Activated CD8-positive, alpha-beta memory T cell treated with anti-CD3 and anti-CD28 coated beads for 4 hours (primary cell): ENCODE data around the gene DDX31.

Experiments used
- DNase-seq, 2 donors: peaks; one replicate each; pipeline ENCODE4 v3.0.0-alpha.2; 2020; ENCODE audit warnings: low read depth in 2 of 2

DDX31 gene

DNA sequence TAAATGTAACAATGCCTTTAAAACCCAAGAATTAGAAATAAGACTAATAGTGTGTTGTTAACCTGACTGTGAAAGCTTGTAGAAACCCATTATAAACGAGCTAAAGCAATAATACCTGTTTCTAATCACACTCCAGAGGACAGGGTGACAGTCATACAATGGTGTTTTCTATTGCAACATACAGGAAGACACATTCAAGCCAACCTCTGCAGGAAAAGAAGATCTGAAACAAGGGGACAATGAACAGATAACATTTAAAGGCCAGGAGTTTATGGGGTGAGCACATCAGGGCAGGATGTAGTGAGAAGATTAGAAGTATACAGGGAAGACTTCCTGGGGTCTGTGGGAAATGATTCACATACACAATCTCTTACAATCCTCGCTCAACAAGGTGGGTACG is 73.6 kb downstream of the DDX31 start:
- no peak for DNase-seq

DNA sequence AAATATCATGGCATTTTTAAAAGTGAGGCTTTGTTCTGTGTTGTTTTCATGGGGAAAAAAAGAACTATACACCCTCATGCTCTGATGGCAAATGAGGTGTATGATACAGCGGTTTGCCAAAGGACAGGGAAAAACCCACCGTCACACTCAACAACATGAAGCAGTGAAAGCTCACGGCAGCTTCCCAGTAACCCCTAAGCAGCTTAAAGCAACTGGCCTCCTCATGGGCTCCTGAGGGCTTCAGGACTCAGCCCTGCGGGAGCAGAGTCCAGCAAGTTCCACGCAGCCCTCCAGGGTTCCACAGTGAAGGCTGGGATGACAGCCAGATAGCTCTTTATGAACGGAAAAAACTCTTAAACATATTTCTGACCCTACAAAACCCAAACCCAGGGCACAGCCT is 74.5 kb downstream of the DDX31 start:
- DNase-seq: no peak

DNA sequence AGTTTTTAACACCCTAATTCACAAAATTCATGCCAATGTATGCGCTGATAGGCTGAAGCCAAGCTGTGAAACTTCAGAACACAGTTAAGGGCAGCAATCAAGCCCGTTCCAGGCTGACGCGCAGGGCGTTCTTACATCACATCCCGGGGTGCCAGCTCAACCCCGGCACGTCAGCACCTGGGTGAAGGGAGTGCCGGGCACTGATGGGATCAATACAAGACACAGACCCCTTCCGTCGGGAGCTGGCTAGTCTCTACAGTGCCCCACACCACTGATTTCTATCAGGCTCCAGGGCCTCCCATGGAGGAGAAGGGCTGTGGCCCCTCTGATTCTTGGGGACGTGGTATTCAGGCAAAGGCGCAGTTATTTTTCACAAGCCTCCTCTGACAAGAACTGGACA is 75.4 kb downstream of the DDX31 start:
- DNase-seq: no peak

DNA sequence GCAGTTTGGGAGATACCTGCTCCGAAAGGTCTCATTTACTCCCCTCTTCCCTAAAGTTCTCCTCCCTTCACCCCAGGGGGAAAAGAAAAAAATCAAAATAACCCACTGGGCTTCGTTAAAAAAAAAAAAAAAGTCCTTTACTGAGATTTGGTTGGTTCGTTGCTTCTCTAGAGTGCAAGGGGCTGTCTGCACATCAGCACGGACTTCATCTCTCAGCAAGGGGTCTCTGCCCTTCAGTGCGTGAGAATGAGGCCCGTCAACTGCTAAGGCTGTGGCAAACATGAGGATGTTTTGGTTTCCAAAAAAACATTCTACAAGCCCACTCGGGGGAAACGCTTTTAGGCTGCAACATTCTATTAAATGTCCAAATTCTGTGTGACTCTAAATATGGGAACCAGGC is 77.3 kb downstream of the DDX31 start:
- no peak for DNase-seq

DNA sequence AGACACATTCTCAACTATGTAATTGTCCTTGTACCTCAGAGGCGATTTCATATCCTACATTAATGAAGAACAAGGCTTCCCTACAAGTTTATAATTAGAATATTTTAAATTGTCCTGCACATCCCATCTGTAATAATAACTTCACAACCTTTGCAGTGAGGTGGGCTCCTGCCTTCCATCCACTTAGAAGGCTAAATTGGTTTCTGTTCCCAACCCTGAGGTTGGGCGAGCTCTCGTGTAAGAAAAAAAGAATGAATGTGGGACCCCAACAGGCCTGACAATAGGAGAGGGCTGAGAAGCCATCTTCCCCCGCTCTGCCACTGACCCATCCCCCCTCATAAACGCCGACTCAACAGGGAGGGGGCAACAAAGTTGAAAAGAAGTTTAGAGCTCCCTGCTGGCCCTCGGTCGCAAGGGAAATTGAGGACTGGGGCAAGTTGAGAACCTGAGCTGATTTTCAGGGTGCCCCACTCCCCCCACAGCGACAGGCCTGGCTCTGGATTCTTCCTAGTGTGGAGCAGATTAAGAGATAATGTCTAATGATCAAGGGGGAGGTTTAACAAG is 78.0 kb downstream of the DDX31 start:
- no peak for DNase-seq

DNA sequence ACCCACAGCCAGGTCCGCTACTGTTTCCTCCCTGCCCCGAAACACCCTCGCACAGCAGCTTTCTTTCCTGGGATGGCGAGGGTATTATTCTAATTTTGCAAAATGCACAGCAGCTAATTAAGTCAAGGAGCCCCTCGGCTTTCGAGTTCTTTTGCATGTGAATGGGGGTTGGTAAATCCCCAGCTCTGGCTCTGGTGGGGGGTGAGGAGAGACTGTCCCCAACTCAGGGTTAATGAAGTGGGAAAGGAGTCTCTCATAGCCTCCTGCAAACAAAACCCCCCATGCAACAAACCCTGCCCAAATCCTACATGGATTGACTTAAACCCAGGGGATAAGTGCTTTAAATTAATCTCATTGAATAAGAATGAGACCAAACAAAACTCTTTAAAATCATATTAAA is 78.5 kb downstream of the DDX31 start:
- no peak for DNase-seq

DNA sequence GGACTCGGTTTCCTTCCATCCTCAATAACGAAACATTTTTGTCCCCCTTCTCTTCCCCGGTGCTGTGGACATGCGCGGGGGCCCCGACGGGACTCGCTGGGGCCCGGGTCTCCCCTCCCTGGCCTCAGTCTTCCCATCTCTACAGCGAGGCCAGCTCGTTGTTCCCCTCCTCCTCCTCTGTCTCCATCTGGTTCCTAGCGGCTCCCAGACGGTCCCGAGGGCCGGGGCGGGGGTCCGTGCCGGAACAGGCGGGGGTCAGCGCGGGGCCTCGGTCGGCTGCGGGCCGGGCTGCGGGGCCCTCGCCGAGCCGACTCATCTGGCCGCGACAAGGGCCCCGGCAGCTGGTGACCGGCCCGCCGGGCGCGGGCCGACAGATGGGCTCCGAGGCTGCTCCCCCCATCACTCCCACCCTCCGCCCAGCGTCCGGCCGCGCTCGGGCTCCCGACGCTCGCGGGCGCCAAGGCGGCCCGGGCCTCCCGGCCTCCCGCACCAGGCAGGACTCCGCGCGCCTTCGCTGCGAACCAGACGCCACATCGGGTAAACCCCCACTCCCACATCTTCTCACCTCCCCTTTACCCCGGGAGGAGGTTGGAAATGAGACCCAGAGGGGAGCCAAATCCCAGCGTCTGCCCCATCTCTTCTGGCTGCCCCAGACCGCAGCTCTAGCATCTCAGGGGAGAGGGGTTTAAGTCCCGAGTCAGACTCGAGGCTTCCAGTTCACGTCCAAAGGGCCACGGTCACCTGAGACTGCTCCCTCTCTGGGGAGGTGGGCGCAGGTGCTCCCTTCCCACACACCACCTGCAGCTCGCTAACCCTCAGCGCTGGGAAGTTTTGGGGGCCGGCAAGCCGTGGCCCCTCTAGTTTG is 79.2 kb downstream of the DDX31 start:
- DNase-seq: no peak

DNA sequence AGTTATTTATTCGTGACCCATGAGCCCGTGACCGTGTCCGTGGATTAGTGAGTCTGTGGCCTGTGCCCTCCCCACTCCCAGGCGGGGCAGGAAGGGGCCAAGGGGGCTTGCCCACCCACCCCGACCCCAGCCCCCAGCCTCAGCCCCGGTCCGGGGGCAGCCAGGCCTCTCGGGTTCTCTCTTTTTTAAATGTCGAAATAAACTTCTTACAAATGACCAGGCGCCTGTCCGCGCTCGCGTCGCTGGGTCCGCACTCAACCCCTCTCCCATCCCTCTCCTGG is 79.8 kb downstream of the DDX31 start:
- DNase-seq: no peak

DNA sequence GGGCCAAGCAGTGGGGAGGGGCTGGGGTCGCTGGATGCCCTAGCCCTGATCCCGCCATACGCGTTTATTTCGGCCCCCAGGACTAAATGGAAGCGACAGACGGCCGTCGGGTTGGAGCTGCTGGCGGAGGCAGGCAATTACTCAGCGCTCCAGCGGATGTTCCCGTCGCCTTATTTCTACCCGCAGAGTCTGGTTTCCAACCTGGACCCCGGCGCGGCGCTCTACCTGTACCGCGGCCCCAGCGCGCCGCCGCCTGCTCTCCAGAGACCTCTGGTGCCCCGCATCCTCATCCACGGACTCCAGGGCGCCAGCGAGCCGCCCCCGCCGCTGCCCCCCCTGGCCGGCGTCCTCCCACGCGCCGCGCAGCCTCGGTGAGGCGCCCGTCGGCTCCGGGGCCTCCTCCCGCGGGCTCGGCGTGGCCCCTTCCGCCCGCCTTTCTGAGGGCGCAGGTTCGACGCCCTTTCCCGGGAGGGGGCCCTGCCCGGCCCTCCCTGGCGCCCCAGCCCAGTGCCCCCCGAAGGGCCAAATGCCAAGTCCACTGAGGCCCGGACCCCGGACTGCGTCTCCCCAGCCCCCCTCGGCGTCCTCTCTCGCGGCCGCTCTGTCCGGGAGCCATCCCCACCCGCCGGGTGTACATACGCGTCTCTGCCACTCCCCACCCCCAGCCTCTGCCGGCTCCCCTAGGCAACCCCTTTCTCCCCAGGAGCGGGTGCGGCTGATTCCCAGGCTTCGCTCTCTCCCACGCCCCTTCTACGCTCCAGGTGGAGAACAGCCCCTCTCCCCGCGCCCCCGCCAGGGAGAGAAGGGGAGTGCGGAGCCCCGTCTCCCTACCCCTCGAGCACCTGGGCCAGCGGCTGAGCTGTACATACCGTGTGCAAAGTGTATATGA is 80.4 kb downstream of the DDX31 start:
- DNase-seq: no peak

DNA sequence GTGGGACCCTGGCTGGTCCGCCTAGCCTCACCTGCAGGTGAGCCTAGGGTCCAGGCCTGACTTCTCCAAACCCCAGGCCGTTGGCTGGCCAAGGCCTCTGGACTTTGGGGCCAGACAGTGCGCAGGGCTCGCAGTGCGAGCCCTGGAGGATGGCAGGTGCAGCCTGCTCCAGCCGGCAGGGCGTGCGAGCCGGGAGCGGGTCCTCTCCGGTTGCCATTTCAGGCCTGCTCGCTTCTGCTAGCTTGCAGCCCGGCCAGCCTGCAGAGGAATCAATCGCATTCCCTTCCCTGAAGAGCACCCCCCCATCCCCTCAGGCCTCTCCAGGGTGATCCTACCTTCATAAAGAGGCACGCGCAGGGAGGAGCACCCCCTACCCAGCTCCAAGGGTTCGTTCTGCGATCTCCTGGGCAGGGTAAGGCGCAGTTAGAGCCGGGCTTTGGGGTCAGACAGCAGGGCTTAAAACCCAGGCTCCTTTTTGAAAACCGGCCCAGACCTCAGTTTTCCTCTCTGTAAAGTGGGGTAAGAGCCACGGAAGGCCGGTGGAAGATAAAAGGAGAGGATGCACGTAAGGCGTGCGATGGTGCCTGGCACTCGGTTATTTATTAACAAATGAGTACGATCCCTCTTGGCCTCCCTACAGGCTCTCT is 81.2 kb downstream of the DDX31 start:
- DNase-seq: no peak

DNA sequence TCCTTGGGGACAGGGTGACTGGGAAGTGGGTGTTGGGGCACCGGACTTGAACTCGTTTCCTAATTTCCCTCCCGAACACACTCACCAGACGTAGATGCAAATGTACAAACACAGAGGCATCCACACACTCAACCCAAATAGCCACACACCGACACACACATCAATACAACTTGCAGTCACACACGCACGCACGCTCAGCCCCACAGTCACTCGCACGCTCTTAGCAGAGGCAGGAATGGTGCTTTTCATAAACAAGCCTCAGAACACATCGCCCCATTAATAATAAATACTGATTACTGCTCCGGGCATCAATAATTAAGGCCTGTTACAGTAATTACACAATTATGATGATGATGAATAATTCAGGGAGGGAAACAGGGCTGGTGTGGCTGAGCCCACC is 81.7 kb downstream of the DDX31 start:
- DNase-seq: no peak

DNA sequence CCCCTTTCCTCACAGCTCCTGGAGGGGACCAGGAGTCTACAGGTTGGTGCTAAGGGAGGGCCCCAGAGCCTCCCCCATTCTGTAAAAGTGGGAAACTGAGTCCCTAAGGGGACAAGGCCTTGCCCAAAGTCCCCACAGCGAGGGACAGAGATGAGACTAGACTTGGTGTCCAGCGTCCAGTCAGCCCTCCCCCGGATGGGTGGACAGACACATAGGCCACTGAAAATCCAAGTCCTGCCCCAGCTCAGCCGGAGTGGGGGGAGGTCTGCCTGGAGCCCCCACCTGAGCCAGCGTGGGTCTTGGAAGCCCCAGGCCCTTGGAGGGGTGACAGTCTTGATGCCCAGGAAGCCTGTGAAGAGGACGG is 82.2 kb downstream of the DDX31 start:
- no peak for DNase-seq

DNA sequence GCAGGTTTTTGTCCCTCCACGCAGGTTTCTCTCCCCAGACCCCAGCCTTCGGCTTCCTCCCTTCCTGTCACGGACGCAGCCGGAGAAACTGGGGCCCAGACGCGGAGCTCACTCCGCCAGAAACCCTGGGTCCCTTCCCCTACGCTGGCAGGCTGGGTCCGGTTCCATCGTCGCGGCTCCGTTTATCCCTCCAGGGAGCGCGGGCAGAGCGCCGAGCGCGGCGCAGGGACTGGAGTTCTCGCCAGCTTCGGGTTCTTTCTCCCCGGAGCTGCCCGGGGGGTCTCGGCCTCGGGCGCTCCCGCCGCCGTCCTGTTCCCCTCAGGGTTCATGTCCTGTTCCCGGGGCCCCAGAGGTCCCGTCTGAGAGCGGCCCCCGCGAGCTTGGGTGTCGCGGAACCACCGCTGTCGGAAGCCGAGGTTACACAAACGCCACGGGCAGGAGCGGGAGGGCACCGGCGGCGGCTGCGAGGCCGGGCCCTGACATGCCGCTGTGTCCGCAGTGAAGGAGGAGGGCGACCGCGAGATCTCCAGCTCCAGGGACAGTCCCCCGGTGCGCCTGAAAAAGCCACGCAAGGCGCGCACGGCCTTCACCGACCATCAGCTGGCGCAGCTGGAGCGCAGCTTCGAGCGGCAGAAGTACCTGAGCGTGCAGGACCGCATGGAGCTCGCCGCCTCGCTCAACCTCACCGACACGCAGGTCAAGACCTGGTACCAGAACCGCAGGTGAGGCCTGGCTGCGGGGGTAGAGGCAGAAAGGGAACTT is 82.8 kb downstream of the DDX31 start:
- DNase-seq: no peak

DNA sequence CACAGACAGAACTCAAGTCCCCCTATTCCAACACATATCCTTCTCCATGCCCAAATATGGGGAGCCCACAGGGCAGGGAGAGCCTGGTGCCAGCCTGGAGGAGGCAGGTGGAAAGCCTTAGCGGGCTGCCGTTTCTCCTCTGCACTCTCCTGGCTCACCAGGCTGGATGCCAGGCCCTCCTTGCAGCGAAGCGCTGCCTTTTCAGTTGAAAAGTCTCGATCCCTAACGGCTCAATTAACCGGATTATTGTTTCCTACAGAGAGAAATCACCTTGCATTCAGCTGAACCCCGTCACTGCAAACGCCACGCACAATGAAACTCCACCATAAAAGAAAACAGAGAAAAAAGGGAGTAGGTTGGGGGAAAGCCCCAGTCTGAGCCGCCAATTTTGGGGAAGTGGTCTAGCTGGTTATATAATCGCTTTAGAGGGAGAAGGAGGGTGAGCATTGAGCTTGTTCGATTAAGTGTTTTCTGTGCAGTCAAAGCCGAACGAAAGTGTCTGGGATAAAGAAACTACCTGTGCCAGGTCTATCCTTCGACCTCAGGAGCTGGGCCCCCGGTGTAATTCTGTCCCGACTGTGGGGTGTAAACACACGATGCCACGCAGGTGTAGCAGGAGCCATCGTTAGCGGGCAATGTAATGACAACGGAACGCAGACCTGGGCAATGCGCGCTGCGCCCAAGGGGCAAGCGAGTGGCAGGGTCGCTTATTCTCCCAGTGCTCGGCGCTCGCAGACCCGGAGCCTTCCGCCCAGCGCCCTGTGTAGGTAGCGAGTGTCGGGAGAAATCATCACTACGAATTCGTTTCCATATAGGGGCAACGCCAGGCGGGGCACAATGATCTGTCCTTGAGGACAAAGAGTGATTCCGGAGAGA is 83.6 kb downstream of the DDX31 start:
- DNase-seq: no peak

DNA sequence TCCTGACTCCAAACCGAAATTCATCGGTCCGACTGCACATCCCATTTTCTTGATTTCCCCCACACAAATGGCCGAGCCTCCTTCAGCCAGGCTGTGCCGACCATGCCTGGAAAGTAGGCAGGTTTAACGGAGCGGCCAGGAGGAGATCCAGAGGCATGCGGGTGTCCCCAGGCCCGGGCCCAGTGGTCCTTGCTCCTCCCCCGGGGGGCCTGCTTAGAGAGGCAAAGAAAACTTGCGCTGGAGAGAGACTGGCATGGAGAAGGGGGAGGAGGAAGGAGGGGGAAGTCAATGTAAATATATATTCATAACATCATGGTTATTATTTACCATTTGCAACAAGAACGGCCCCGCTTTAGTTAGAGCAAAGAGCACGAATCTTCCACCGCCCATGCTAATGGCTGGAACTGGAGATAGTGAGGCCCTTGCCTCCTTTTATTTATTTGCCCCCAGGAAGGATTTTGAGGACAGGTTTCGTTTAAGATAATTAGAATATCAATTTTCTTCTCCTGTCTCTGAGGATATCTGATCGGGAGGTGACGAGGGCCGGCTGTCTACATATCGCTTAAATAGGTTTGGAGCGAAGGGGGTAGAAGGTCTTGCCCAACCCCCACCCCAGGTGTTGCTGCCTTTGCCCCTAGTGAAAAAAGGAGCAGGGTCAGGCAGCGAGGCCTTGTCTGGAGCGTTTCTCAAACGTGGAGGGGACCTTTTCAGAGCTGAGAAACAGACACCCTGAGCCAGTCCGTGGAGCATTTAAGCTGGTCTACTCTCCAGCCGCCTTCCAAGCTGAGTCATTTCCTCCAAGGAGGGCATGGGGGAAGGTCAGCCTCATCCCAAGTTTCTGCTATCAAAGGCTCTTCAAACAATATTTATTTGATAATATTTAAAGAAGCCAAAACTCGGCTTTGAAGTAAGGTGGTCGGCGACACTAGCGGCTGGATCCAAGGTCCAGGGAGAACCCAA is 84.9 kb downstream of the DDX31 start:
- no peak for DNase-seq

DNA sequence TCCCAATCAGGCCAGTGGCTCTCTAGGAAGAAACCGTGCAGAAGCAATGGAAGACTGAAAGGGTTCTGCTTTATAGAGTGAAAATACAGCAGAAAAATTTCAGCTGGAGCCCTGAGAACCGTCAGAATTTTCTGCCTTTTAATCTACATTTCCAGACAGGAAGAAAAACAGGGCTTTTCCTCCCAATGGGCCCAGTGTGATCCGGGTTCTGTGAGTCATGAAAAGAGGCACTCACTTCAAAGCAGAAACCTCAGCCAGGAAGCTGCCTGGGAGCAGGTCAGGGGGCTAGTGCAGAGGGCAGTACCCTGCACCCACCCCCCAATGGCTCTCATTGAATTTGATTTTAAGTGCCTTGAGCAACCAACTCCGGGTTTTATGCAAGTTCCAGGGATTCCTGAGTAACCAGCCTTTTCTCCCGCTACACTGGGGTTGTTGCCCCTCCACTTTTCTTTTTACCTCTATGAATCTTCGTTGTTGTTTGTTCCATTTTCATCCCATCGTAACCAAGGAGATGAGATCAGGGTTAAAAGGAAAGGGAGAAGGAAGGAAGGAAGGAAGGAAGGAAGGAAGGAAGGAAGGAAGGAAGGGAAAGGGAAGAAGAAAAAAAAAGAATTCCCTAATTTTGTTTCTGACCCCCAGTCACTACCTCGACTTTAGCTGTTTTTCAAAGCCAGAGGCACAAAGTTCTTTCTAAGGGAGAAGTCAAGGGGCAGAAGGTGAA is 86.0 kb downstream of the DDX31 start:
- no peak for DNase-seq

DNA sequence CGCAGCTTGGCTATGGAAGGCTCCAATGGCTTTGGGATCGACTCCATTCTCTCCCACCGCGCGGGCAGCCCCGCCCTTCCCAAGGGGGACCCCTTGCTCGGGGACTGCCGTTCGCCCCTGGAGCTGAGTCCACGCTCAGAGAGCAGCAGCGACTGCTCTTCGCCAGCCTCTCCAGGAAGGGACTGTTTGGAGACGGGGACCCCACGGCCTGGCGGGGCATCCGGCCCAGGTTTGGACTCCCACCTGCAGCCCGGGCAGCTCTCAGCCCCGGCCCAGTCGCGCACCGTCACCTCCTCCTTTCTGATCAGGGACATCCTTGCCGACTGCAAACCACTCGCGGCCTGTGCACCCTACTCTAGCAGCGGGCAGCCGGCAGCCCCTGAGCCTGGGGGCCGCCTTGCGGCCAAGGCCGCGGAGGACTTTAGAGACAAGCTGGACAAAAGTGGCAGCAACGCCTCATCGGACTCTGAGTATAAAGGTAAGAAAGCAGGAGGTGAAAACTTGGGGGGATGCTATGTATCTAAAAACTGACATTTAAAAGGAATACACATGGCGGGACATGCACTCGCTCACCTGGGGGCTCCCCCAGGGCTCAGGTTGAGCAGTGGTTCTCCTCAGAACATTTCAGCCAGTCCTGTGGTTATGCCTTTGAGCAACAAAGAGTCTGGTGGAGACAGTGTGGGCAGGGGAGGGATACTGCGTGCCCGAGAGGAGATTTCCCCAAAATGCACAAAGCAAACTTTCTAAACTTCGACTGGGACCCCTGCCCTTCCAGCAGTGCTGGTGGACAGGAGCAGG is 86.8 kb downstream of the DDX31 start:
- no peak for DNase-seq

DNA sequence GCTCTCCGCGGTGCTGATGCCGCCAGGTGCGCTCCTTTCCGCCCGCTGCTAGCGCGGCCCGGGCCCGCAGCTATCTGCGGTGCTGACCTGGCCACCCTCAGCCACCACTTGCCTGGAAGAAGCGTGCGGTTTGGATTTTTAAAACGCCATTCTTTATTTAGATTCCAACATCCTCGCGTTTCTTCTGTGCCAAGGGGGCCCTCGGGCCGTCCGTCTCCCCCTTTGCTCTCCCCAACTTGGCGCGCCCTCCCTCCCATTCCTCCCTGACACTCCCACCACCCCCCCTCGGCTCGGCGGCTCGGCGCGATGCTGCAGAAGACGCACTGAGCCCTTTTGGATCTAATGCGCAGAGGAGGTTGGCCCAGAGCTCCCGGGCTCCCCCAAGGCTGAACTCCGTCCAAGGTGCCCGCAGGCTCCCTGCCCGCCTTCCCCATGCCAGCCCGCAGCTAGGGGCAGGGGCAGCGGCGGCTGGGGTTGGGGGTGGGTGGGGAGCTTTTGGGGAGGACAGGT is 87.5 kb downstream of the DDX31 start, which contains the start of gene BARHL1:
Gene BARHL1, plus strand, starts transcription at position 331 of the 510 bp plus-strand sequence. CDS start 192 bp downstream, outside the sequence.
- DNase-seq: no peak
